Measurements from ENCODE around the gene IRX4. TPM values are rescaled to one million over a fixed set of nuclear protein-coding genes. Genes with fewer than 3 reads are reported as not detected.

The IRX4 gene
- total RNA-seq, 1 donor from 2014 or later = not detected

DNA sequence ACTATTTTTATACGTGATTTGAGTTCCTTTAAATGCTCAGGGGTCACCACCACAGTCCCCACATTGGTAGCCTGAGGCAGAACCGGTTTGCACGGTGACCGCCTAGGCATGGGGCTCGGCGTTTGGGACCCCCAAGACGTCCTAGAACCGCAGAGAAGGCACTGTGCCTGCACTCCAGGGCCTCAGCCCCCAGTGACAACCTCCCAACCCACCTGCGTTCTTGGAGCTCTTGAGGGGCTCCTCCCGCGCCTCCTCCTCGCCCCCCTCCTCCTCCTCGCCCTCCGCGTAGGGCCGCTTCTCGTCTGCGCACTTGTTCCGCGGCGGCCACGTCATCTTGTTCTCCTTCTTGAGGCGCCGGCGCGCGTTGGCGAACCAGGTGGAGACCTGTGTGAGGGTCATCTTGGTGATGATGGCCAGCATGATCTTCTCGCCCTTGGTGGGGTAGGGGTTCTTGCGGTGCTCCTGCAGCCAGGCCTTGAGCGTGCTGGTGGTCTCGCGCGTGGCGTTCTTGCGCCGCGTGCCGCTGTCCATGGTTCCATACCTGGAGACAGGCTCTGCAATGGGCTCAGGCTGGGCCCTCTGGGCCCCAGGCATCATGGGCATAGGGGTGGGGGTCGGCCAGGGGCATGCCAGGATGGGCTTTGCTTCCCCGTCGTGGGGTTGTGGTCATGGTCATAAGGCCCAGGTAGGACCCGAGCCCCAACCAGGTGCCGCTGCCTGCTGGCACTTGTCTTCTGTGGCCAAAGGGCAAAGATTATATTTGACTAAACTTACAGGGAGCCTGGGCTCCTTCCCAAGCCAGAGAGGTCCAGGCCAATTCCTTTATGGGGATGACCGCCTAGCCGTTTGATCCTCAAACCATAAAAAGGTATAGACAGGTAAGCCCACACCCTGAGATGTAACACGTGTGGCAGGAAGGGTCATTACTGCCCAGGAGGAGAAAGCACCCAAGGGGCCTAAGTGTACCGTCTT, 3.1 kb downstream of the IRX4 start:
- Histone ChIP-seq H3K9me3 (no peaks in the 10 kb centered on the region), H3K27ac (no peak overlapping the region), H3K27me3 (ENCODE audit: low read depth) (peaks cover 96% of the 10 kb centered on the region), H3K36me3 (no peaks in the 10 kb centered on the region), H3K4me1 (peaks cover 40% of the 10 kb centered on the region), H3K4me3 (no peak overlapping the region)
- intact Hi-C loops (cut with DNase I) = no loop called here
- DNase-seq (no peak), ATAC-seq (no peak)
- TF ChIP-seq, protein P1, sequence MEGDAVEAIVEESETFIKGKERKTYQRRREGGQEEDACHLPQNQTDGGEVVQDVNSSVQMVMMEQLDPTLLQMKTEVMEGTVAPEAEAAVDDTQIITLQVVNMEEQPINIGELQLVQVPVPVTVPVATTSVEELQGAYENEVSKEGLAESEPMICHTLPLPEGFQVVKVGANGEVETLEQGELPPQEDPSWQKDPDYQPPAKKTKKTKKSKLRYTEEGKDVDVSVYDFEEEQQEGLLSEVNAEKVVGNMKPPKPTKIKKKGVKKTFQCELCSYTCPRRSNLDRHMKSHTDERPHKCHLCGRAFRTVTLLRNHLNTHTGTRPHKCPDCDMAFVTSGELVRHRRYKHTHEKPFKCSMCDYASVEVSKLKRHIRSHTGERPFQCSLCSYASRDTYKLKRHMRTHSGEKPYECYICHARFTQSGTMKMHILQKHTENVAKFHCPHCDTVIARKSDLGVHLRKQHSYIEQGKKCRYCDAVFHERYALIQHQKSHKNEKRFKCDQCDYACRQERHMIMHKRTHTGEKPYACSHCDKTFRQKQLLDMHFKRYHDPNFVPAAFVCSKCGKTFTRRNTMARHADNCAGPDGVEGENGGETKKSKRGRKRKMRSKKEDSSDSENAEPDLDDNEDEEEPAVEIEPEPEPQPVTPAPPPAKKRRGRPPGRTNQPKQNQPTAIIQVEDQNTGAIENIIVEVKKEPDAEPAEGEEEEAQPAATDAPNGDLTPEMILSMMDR (IDR thresholded peaks at IDR 0.05) = no peak

- H3K4me1 ChIP-seq = peaks cover 28% of the 10 kb centered on the region
- no peak for ATAC-seq
- H3K27me3 ChIP-seq (ENCODE audit: low read depth) = peaks cover 96% of the 10 kb centered on the region
Measured at GRCh38 chr5:1878050-1878849, 4.5 kb downstream of the IRX4 start.

DNA sequence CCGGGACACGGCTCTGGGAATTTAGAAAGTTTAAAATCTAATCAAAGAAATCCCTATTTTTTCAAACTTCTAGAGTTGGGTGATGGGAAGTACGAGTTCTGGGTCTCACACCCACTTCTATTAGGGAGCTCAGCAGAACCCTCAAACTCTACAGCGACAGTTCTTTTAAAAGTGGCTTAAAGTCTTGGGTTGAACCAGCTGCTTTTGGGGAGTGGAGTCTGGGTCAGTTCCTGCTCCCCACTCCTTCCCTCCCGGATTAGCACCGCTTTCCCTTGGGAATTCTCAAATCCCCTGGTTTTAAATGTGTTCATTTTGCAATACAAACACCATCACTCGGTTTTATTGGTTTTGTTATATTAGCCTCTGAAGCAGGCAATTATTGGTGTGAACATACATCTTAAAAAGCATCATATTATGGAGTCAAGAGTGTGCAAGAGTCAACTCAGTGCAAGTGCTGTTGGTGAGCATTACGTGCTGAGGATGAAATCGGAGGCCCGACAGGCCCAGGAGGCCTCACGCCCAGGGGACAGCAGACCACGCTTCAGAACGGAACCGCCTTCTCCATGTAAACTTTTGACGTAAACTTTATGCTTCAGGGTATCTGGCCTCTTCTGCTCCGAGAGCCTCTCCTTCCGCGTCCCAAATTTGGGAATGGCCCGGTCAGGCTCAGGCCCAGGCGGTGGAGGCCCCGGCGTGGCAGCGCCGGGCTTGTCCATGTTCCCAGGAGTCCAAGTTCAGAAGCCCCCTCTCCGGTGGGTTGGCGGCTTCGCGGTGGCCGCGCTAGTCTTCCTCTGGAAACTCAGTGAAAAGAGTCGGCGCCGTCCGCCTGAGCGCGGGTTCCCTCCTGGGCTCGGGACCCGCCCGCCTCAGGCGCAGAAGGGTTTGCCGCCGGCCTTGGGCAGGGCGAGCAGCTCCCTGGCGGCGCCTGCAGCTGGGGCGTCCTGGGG, 5.3 kb downstream of the IRX4 start:
- H3K9me3 ChIP-seq = no peaks in the 10 kb centered on the region
- peaks cover 19% of the 10 kb centered on the region for H3K4me1 ChIP-seq
- H3K27ac ChIP-seq = no peak overlapping the region
- ATAC-seq (no peak), DNase-seq (no peak)
- H3K4me3 ChIP-seq = no peak overlapping the region
- intact Hi-C loops (cut with DNase I) = no loop called here
- H3K36me3 ChIP-seq = no peaks in the 10 kb centered on the region
- peaks cover 95% of the 10 kb centered on the region for H3K27me3 ChIP-seq (ENCODE audit: low read depth)
- TF ChIP-seq, protein P1 (IDR thresholded peaks at IDR 0.05) = no peak

More at GRCh38 chr5:1878050-1878849, 4.5 kb downstream of the IRX4 start:
- no peak overlapping the region for H3K27ac ChIP-seq
- no peak for DNase-seq
- H3K36me3 ChIP-seq = no peaks in the 10 kb centered on the region
- H3K4me3 ChIP-seq = no peak overlapping the region
- H3K9me3 ChIP-seq = no peaks in the 10 kb centered on the region
- intact Hi-C loops (cut with DNase I) = no loop called here
- TF ChIP-seq, protein P1 (IDR thresholded peaks at IDR 0.05) = no peak

DNA sequence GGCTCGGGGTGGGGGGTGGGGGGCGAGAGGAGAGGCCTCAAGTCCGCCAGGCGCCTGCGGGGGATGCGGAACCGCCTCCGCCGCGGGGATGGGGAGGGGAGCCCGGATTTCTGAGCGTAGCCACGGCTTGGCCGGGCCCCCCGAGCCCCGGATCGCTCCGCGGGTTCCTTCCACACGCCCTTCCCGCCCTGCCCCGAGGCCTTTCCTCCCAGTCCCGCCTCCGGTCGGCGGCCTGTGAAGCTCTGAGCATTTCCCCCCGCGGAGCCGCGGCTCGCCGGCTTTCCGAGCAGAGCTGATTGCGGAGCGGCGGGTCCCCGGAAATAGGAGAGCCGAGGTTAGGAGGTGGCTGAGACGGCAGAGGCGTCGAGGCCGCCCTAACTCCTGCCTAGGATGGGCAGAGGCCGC, 6.1 kb downstream of the IRX4 start:
- no peaks in the 10 kb centered on the region for H3K9me3 ChIP-seq
- intact Hi-C loops (cut with DNase I) = no loop called here
- no peaks in the 10 kb centered on the region for H3K36me3 ChIP-seq
- peaks cover 12% of the 10 kb centered on the region for H3K4me1 ChIP-seq
- ATAC-seq (no peak), DNase-seq (no peak)
- H3K27me3 ChIP-seq (ENCODE audit: low read depth) = peaks cover 93% of the 10 kb centered on the region
- no peak overlapping the region for H3K4me3 ChIP-seq
- TF ChIP-seq, protein P1 (IDR thresholded peaks at IDR 0.05) = no peak
- H3K27ac ChIP-seq = no peak overlapping the region
